Nephron (organoid): ENCODE results near the gene VSTM1.

Experiments
- H3K27ac Mint-ChIP-seq, 3 experiments: 2 replicates each; pipeline ENCODE4 v1.8.0; 2020; ENCODE audit warnings: mixed read lengths in 3 of 3, mild to moderate bottlenecking in 2 of 3, moderate library complexity in 1 of 3
- H3K27me3 Mint-ChIP-seq: 2 replicates; pipeline ENCODE4 v1.8.0; 2021; ENCODE audit warnings: low read depth, mild to moderate bottlenecking, moderate library complexity, mixed read lengths
- H3K36me3 Mint-ChIP-seq: 2 replicates; pipeline ENCODE4 v1.8.0; 2020; ENCODE audit warnings: low read depth, mixed read lengths
- H3K4me1 Mint-ChIP-seq: 2 replicates; pipeline ENCODE4 v1.8.0; 2020; ENCODE audit warnings: mixed read lengths
- H3K4me3 Mint-ChIP-seq, 3 experiments: 2 replicates each; pipeline ENCODE4 v1.8.0; 2020; ENCODE audit warnings: mild to moderate bottlenecking in 3 of 3, mixed read lengths in 3 of 3, moderate library complexity in 2 of 3
- H3K9me3 Mint-ChIP-seq: 2 replicates; pipeline ENCODE4 v1.8.0; 2020; ENCODE audit warnings: mixed read lengths
- CTCF ChIP-seq, 3 experiments: fragments of 200-600 bp; sonication (generic); IDR thresholded peaks; one replicate each; pipeline ENCODE4 v1.5.0; 2021; ENCODE audit warnings: antibody characterized with exemption in 3 of 3; ENCODE audit not compliant: unreplicated experiment in 3 of 3

The VSTM1 gene

GRCh38 chr19:54021932-54022331 lies 41.8 kb downstream of the VSTM1 start:
- no peaks in the 10 kb centered on the region for H3K9me3 Mint-ChIP-seq
- no peaks in the 10 kb centered on the region for H3K4me1 Mint-ChIP-seq
- H3K4me3 Mint-ChIP-seq = no peak overlapping the region
- peaks cover 30% of the 10 kb centered on the region for H3K27me3 Mint-ChIP-seq
- H3K27ac Mint-ChIP-seq = no peak overlapping the region
- no peaks in the 10 kb centered on the region for H3K36me3 Mint-ChIP-seq
- TF ChIP-seq CTCF (IDR thresholded peaks at IDR 0.05; ENCODE audit: unreplicated experiment in 3 of 3) = no peak

- H3K36me3 Mint-ChIP-seq = no peaks in the 10 kb centered on the region
- no peaks in the 10 kb centered on the region for H3K9me3 Mint-ChIP-seq
- TF ChIP-seq CTCF (IDR thresholded peaks at IDR 0.05; ENCODE audit: unreplicated experiment in 3 of 3) = no peak
- H3K4me3 Mint-ChIP-seq = no peak overlapping the region
- no peak overlapping the region for H3K27ac Mint-ChIP-seq
- peaks cover 32% of the 10 kb centered on the region for H3K27me3 Mint-ChIP-seq
- H3K4me1 Mint-ChIP-seq = no peaks in the 10 kb centered on the region
Observed at GRCh38 chr19:54021363-54021762, 42.3 kb downstream of the VSTM1 start.

GRCh38 chr19:54017261-54017660 lies 46.4 kb downstream of the VSTM1 start:
- H3K27ac Mint-ChIP-seq = no peak overlapping the region
- peaks cover 24% of the 10 kb centered on the region for H3K27me3 Mint-ChIP-seq
- TF ChIP-seq CTCF (IDR thresholded peaks at IDR 0.05; ENCODE audit: unreplicated experiment in 3 of 3) = no peak
- H3K4me1 Mint-ChIP-seq = no peaks in the 10 kb centered on the region
- H3K36me3 Mint-ChIP-seq = no peaks in the 10 kb centered on the region
- H3K4me3 Mint-ChIP-seq = no peak overlapping the region
- no peaks in the 10 kb centered on the region for H3K9me3 Mint-ChIP-seq

- peaks cover 32% of the 10 kb centered on the region for H3K27me3 Mint-ChIP-seq
Observed at GRCh38 chr19:54014920-54015560, 48.7 kb downstream of the VSTM1 start.

GRCh38 chr19:54013866-54014265 lies 49.8 kb downstream of the VSTM1 start:
- Mint-ChIP-seq H3K9me3 (no peaks in the 10 kb centered on the region), H3K27me3 (peaks cover 32% of the 10 kb centered on the region), H3K36me3 (no peaks in the 10 kb centered on the region), H3K4me1 (no peaks in the 10 kb centered on the region), H3K27ac (no peak overlapping the region), H3K4me3 (no peak overlapping the region)
- no peak for TF ChIP-seq CTCF (IDR thresholded peaks at IDR 0.05; ENCODE audit: unreplicated experiment in 3 of 3)

More at GRCh38 chr19:54014920-54015560, 48.7 kb downstream of the VSTM1 start:
- H3K4me3 Mint-ChIP-seq = no peak overlapping the region
- H3K9me3 Mint-ChIP-seq = no peaks in the 10 kb centered on the region
- no peak overlapping the region for H3K27ac Mint-ChIP-seq
- TF ChIP-seq CTCF (IDR thresholded peaks at IDR 0.05; ENCODE audit: unreplicated experiment in 3 of 3) = no peak
- no peaks in the 10 kb centered on the region for H3K36me3 Mint-ChIP-seq
- no peaks in the 10 kb centered on the region for H3K4me1 Mint-ChIP-seq

GRCh38 chr19:54011507-54012211 lies 52.0 kb downstream of the VSTM1 start:
- Mint-ChIP-seq H3K4me1 (no peaks in the 10 kb centered on the region), H3K4me3 (no peak overlapping the region), H3K9me3 (no peaks in the 10 kb centered on the region), H3K27me3 (peaks cover 34% of the 10 kb centered on the region), H3K27ac (no peak overlapping the region), H3K36me3 (no peaks in the 10 kb centered on the region)
- TF ChIP-seq CTCF (IDR thresholded peaks at IDR 0.05; ENCODE audit: unreplicated experiment in 3 of 3) = no peak
